Measurements from ENCODE around the gene CARD10. TPM values are rescaled to one million over a fixed set of nuclear protein-coding genes. Genes with fewer than 3 reads are reported as not detected.

The CARD10 gene
- total and polyA plus RNA-seq, 2 of the 13 experiments (the other 11 are each of a cell fraction or from before 2014, with no cell fraction given) = 35.2 to 55.8 TPM

DNA sequence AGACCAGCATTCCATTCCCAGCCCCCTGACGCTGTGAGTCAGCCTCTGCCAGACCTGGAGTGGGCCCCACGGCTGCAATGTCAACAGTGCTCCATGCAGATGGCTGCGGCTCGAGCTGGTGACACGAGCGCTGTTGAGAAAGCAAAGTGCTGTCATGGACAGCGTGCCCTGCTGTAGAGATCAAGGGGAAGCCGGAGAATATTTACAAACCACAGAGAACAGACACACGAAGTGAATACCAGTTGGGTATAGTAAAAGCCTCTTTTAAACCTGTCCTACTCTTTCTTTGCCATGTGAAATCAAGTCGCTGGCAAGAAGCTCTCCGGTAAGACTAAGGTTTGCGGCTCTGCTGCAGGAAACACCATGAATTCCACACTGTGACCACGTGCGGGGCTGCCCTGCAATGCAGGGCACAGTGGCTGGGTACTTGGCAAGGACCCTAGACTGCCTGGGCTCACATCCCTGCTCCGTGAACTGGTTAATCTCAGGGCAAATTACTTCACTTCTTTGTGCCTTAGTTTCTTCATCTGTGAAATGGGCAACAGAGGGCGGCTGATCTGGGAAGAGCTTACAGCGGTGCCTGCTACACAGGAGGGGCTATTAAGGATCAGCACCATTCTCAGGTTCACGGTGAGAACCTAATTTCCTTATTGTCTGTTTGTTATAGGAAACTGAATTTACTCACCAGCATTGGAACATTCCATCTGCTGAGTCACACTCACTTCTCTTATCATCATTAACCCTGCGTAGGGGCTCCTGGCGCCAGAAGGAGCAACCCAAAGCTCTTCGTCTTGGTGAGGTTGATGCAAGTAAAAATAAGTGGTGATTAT is 64.1 kb downstream of the CARD10 start (continued):
- TF ChIP-seq, protein P1, sequence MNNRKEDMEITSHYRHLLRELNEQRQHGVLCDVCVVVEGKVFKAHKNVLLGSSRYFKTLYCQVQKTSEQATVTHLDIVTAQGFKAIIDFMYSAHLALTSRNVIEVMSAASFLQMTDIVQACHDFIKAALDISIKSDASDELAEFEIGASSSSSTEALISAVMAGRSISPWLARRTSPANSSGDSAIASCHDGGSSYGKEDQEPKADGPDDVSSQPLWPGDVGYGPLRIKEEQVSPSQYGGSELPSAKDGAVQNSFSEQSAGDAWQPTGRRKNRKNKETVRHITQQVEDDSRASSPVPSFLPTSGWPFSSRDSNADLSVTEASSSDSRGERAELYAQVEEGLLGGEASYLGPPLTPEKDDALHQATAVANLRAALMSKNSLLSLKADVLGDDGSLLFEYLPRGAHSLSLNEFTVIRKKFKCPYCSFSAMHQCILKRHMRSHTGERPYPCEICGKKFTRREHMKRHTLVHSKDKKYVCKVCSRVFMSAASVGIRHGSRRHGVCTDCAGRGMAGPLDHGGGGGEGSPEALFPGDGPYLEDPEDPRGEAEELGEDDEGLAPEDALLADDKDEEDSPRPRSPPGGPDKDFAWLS (CRISPR knock-in tag; IDR thresholded peaks at IDR 0.05; ENCODE audit: borderline replicate concordance) = no peak
- TF ChIP-seq ZNF530 (CRISPR knock-in tag; IDR thresholded peaks at IDR 0.05; ENCODE audit: low read depth) (no peak), ZNF468 (CRISPR knock-in tag; IDR thresholded peaks at IDR 0.05) (0 out of 2 replicates have a peak, but pooled peaks have one; percentile 30), AFF4 (CRISPR knock-in tag; IDR thresholded peaks at IDR 0.05) (no peak), RAD51 (IDR thresholded peaks at IDR 0.05; ENCODE audit: borderline replicate concordance) (no peak), ISL2 (CRISPR knock-in tag; IDR thresholded peaks at IDR 0.05) (no peak), ZNF615 (CRISPR knock-in tag; IDR thresholded peaks at IDR 0.05; ENCODE audit: borderline replicate concordance) (no peak), ZSCAN9 (CRISPR knock-in tag; IDR thresholded peaks at IDR 0.05; ENCODE audit: borderline replicate concordance) (peak; percentile 65; the same call in 1 of the 2 replicates), ATF7-NPFF (CRISPR knock-in tag; IDR thresholded peaks at IDR 0.05; ENCODE audit: low read depth) (no peak), ZNF720 (CRISPR knock-in tag; IDR thresholded peaks at IDR 0.05) (no peak), ZNF670 (CRISPR knock-in tag; IDR thresholded peaks at IDR 0.05; ENCODE audit: borderline replicate concordance) (no peak), THAP7 (CRISPR knock-in tag; IDR thresholded peaks at IDR 0.05) (no peak), SP140L (CRISPR knock-in tag; IDR thresholded peaks at IDR 0.05; ENCODE audit: borderline replicate concordance) (no peak), ZFP62 (CRISPR knock-in tag; IDR thresholded peaks at IDR 0.05) (no peak), ZNF251 (CRISPR knock-in tag; IDR thresholded peaks at IDR 0.05) (no peak)
- TF ChIP-seq, protein P2, sequence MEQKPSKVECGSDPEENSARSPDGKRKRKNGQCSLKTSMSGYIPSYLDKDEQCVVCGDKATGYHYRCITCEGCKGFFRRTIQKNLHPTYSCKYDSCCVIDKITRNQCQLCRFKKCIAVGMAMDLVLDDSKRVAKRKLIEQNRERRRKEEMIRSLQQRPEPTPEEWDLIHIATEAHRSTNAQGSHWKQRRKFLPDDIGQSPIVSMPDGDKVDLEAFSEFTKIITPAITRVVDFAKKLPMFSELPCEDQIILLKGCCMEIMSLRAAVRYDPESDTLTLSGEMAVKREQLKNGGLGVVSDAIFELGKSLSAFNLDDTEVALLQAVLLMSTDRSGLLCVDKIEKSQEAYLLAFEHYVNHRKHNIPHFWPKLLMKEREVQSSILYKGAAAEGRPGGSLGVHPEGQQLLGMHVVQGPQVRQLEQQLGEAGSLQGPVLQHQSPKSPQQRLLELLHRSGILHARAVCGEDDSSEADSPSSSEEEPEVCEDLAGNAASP (CRISPR knock-in tag; IDR thresholded peaks at IDR 0.05; ENCODE audit: borderline replicate concordance) = no peak; the same call in 1 of the 2 replicates
- TF ChIP-seq, protein P3, sequence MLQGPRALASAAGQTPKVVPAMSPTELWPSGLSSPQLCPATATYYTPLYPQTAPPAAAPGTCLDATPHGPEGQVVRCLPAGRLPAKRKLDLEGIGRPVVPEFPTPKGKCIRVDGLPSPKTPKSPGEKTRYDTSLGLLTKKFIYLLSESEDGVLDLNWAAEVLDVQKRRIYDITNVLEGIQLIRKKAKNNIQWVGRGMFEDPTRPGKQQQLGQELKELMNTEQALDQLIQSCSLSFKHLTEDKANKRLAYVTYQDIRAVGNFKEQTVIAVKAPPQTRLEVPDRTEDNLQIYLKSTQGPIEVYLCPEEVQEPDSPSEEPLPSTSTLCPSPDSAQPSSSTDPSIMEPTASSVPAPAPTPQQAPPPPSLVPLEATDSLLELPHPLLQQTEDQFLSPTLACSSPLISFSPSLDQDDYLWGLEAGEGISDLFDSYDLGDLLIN (CRISPR knock-in tag; IDR thresholded peaks at IDR 0.05; ENCODE audit: borderline replicate concordance) = no peak
- TF ChIP-seq, protein P4, sequence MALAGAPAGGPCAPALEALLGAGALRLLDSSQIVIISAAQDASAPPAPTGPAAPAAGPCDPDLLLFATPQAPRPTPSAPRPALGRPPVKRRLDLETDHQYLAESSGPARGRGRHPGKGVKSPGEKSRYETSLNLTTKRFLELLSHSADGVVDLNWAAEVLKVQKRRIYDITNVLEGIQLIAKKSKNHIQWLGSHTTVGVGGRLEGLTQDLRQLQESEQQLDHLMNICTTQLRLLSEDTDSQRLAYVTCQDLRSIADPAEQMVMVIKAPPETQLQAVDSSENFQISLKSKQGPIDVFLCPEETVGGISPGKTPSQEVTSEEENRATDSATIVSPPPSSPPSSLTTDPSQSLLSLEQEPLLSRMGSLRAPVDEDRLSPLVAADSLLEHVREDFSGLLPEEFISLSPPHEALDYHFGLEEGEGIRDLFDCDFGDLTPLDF (CRISPR knock-in tag; IDR thresholded peaks at IDR 0.05) = no peak

All from HepG2 (cell line).